HCT116 (cell line): ENCODE measurements around the gene HIVEP3.

Experiments
- EGR1 ChIP-seq: IDR thresholded peaks from 2 replicates; pipeline ENCODE4 v1.6.1; 2012; ENCODE audit warnings: low read depth
- EZH2 ChIP-seq: fragments of 200-600 bp; sonication (generic); IDR thresholded peaks from 2 replicates; pipeline ENCODE4 v1.6.1; 2017; ENCODE audit warnings: antibody characterized with exemption, mixed run types
- FOSL1 ChIP-seq: IDR thresholded peaks from 2 replicates; pipeline ENCODE4 v1.6.1; 2012; ENCODE audit warnings: low read depth
- JUND ChIP-seq: IDR thresholded peaks from 2 replicates; pipeline ENCODE4 v1.6.1; 2012
- POLR2A ChIP-seq: IDR thresholded peaks from 2 replicates; pipeline ENCODE4 v1.7.0; 2011; ENCODE audit warnings: borderline replicate concordance; ENCODE audit not compliant: insufficient read depth, insufficient read length; ENCODE audit errors: extremely low read depth
- POLR2AphosphoS5 ChIP-seq: IDR thresholded peaks from 2 replicates; pipeline ENCODE4 v1.6.1; 2011; ENCODE audit warnings: mild to moderate bottlenecking, low read depth, low read length, moderate library complexity
- RAD21 ChIP-seq: IDR thresholded peaks from 2 replicates; pipeline ENCODE4 v1.6.1; 2012; ENCODE audit warnings: low read depth, mild to moderate bottlenecking
- SP1 ChIP-seq: IDR thresholded peaks from 2 replicates; pipeline ENCODE4 v1.6.1; 2012; ENCODE audit warnings: low read depth
- SRF ChIP-seq: IDR thresholded peaks from 2 replicates; pipeline ENCODE4 v1.6.1; 2012; ENCODE audit warnings: low read depth
- TCF7L2 ChIP-seq: IDR thresholded peaks from 2 replicates; pipeline ENCODE4 v1.7.0; 2011; ENCODE audit warnings: borderline replicate concordance, inconsistent platforms; ENCODE audit not compliant: insufficient read depth, insufficient read length; ENCODE audit errors: extremely low read depth
- YY1 ChIP-seq: IDR thresholded peaks from 2 replicates; pipeline ENCODE4 v1.6.1; 2011; ENCODE audit warnings: low read length, low read depth, moderate library complexity, mild to moderate bottlenecking; ENCODE audit not compliant: insufficient replicate concordance; ENCODE audit errors: extremely low read depth
- TF ChIP-seq, protein P1 (sequence below), 3 experiments: fragments of 200-600 bp in 1 of 3; sonication (generic) in 1 of 3; IDR thresholded peaks in 2 of 3; conservative IDR thresholded peaks in 1 of 3; 2 replicates each; pipeline ENCODE4 v1.5.1; 2012 to 2017; ENCODE audit warnings: low read depth in 2 of 3, low read length in 2 of 3, antibody characterized with exemption in 1 of 3, borderline replicate concordance in 1 of 3, control low read depth in 1 of 3, mild to moderate bottlenecking in 1 of 3, mixed read lengths in 1 of 3, mixed run types in 1 of 3, moderate library complexity in 1 of 3; ENCODE audit not compliant: insufficient read depth in 1 of 3
- TF ChIP-seq, protein P2 (sequence below): IDR thresholded peaks from 2 replicates; pipeline ENCODE4 v1.6.1; 2012
- TF ChIP-seq, protein P3 (sequence below): IDR thresholded peaks from 2 replicates; pipeline ENCODE4 v1.6.1; 2011; ENCODE audit warnings: mild to moderate bottlenecking, low read length, moderate library complexity; ENCODE audit not compliant: insufficient replicate concordance; ENCODE audit errors: extremely low read depth

DNA sequence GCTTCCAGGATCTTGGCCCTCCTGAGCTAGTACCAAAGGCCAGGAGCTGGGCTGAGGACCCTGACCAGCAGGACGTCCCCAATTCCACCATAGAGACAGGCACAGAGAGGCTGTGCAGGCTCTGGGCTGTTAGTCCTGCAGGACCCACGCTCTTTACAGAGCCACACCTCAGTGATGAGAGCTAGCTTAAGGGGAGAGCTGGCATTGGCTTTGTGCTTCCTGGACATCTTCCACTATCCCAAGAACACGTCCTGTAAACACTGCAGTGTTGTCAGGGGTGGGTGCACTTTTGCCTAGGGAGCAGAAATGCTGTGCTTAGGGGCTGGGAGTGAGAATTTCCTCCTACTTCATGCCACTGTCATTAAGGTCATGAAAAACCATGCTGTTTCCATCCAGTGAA is 342.5 kb downstream of the HIVEP3 start:
- TF ChIP-seq, protein P1, sequence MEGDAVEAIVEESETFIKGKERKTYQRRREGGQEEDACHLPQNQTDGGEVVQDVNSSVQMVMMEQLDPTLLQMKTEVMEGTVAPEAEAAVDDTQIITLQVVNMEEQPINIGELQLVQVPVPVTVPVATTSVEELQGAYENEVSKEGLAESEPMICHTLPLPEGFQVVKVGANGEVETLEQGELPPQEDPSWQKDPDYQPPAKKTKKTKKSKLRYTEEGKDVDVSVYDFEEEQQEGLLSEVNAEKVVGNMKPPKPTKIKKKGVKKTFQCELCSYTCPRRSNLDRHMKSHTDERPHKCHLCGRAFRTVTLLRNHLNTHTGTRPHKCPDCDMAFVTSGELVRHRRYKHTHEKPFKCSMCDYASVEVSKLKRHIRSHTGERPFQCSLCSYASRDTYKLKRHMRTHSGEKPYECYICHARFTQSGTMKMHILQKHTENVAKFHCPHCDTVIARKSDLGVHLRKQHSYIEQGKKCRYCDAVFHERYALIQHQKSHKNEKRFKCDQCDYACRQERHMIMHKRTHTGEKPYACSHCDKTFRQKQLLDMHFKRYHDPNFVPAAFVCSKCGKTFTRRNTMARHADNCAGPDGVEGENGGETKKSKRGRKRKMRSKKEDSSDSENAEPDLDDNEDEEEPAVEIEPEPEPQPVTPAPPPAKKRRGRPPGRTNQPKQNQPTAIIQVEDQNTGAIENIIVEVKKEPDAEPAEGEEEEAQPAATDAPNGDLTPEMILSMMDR (IDR thresholded peaks at IDR 0.05 in 2 of 3, conservative IDR thresholded peaks at IDR 0.05 in 1 of 3; ENCODE audit: borderline replicate concordance in 1 of 3, insufficient read depth in 1 of 3, low read depth in 2 of 3, low read length in 2 of 3) = no peak
- TF ChIP-seq TCF7L2 (no peak), RAD21 (no peak), POLR2A (no peak), YY1 (no peak), POLR2AphosphoS5 (no peak), EZH2 (no peak), JUND (no peak), SP1 (no peak), SRF (no peak), FOSL1 (no peak), EGR1 (no peak)
- TF ChIP-seq, protein P2, sequence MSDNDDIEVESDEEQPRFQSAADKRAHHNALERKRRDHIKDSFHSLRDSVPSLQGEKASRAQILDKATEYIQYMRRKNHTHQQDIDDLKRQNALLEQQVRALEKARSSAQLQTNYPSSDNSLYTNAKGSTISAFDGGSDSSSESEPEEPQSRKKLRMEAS = no peak
- TF ChIP-seq, protein P3, sequence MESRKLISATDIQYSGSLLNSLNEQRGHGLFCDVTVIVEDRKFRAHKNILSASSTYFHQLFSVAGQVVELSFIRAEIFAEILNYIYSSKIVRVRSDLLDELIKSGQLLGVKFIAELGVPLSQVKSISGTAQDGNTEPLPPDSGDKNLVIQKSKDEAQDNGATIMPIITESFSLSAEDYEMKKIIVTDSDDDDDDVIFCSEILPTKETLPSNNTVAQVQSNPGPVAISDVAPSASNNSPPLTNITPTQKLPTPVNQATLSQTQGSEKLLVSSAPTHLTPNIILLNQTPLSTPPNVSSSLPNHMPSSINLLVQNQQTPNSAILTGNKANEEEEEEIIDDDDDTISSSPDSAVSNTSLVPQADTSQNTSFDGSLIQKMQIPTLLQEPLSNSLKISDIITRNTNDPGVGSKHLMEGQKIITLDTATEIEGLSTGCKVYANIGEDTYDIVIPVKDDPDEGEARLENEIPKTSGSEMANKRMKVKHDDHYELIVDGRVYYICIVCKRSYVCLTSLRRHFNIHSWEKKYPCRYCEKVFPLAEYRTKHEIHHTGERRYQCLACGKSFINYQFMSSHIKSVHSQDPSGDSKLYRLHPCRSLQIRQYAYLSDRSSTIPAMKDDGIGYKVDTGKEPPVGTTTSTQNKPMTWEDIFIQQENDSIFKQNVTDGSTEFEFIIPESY = no peak
